HepG2 (cell line): ENCODE data around the gene KCNJ4. TPM values are rescaled to one million over a fixed set of nuclear protein-coding genes. Genes with fewer than 3 reads are reported as not detected.

ENCODE experiments used
- ATF7 ChIP-seq, 2 experiments: fragments of 450-650 bp in 1 of 2; sonication (generic) in 1 of 2; formaldehyde crosslinking in 1 of 2; IDR thresholded peaks; 2 replicates each; pipeline versions ENCODE4 v1.4.0 to v1.6.1; 2016 to 2020; ENCODE audit warnings: antibody characterized with exemption in 1 of 2, mild to moderate bottlenecking in 1 of 2, missing genetic modification reagents in 1 of 2
- CEBPB ChIP-seq: IDR thresholded peaks from 2 replicates; pipeline ENCODE4 v1.6.1; 2011; ENCODE audit warnings: low read depth, low read length, improper control_type of control experiment, borderline replicate concordance
- GATAD2A ChIP-seq: IDR thresholded peaks from 2 replicates; pipeline ENCODE4 v1.6.1; 2016
- LCORL ChIP-seq, 2 experiments: fragments of 450-650 bp in 1 of 2; sonication (generic) in 1 of 2; formaldehyde crosslinking in 1 of 2; IDR thresholded peaks; 2 replicates each; pipeline versions ENCODE4 v1.5.0 to v1.6.1; 2017 to 2020; ENCODE audit warnings: antibody characterized with exemption in 1 of 2, missing genetic modification reagents in 1 of 2
- MYPOP ChIP-seq: sonication (generic); formaldehyde crosslinking; IDR thresholded peaks from 2 replicates; pipeline ENCODE4 v1.8.1; 2023; ENCODE audit warnings: mild to moderate bottlenecking, moderate library complexity, missing genetic modification reagents
- NR0B2 ChIP-seq: sonication (generic); formaldehyde crosslinking; IDR thresholded peaks from 2 replicates; pipeline ENCODE4 v1.4.0; 2020; ENCODE audit warnings: mild to moderate bottlenecking, missing genetic modification reagents
- RAD51 ChIP-seq: fragments of 450-650 bp; IDR thresholded peaks from 2 replicates; pipeline ENCODE4 v1.6.1; 2016; ENCODE audit warnings: borderline replicate concordance
- SAP130 ChIP-seq: IDR thresholded peaks from 2 replicates; pipeline ENCODE4 v1.6.1; 2016; ENCODE audit warnings: low read depth
- SOX6 ChIP-seq, 2 experiments: fragments of 450-650 bp in 1 of 2; sonication (generic) in 1 of 2; formaldehyde crosslinking in 1 of 2; IDR thresholded peaks; 2 replicates each; pipeline versions ENCODE4 v1.4.0 to v1.6.1; 2017 to 2020; ENCODE audit warnings: antibody characterized with exemption in 1 of 2, mild to moderate bottlenecking in 1 of 2, missing genetic modification reagents in 1 of 2
- TARDBP ChIP-seq: sonication (generic); formaldehyde crosslinking; IDR thresholded peaks from 2 replicates; pipeline ENCODE4 v1.8.0; 2022; ENCODE audit warnings: mild to moderate bottlenecking, missing genetic modification reagents
- ZNF280D ChIP-seq: sonication (generic); formaldehyde crosslinking; IDR thresholded peaks from 2 replicates; pipeline ENCODE4 v1.5.1; 2020; ENCODE audit warnings: mild to moderate bottlenecking, missing genetic modification reagents
- ZNF574 ChIP-seq: sonication (generic); formaldehyde crosslinking; IDR thresholded peaks from 2 replicates; pipeline ENCODE4 v1.4.0; 2020; ENCODE audit warnings: missing genetic modification reagents
- ZNF609 ChIP-seq: sonication (generic); formaldehyde crosslinking; IDR thresholded peaks from 2 replicates; pipeline ENCODE4 v1.4.0; 2020; ENCODE audit warnings: mild to moderate bottlenecking, missing genetic modification reagents, borderline replicate concordance
- ZNF670 ChIP-seq: sonication (generic); formaldehyde crosslinking; IDR thresholded peaks from 2 replicates; pipeline ENCODE4 v1.8.0; 2022; ENCODE audit warnings: mild to moderate bottlenecking, missing genetic modification reagents, borderline replicate concordance
- polyA plus RNA-seq, 8 experiments: library from polyadenylated mRNA; depleted of rRNA in 3 of 8; stranded (reverse) in 7 of 8; unstranded in 1 of 8; fragments of >200 nt; fragmentation: Illumina TruSeq in 4 of 8; extraction: Trizol in 4 of 8; gene quantifications; 2 replicates each; pipeline versions ENCODE4 v1.2.1 to v1.2.3, GENCODE V29; 2011 to 2016; ENCODE audit warnings: low read depth in 4 of 8, missing spikeins in 1 of 8, mixed read lengths in 1 of 8; ENCODE audit not compliant: insufficient read depth in 1 of 8
- total RNA-seq, 5 experiments: library from RNA; depleted of rRNA; stranded (reverse); fragments of >200 nt; fragmentation: Illumina TruSeq; extraction: Trizol; gene quantifications; 2 replicates each; pipeline ENCODE4 v1.2.3, GENCODE V29; 2016; ENCODE audit warnings: low read depth in 1 of 5

Gene KCNJ4
- total and polyA plus RNA-seq, 2 of the 13 experiments (the other 11 are each of a cell fraction or from before 2014, with no cell fraction given): not detected

- TF ChIP-seq ZNF574 (CRISPR knock-in tag): peak; percentile 76
- 0 out of 2 replicates have a peak, but pooled peaks have one; percentile 4 for TF ChIP-seq ATF7 (IDR thresholded peaks at IDR 0.05)
- TF ChIP-seq ATF7 (CRISPR knock-in tag; IDR thresholded peaks at IDR 0.05): no peak
- TF ChIP-seq RAD51: no peak
- TF ChIP-seq SAP130 (CRISPR knock-in tag): peak; percentile 75
- no peak for TF ChIP-seq LCORL (IDR thresholded peaks at IDR 0.05)
- peak; percentile 34; the same call in 1 of the 2 replicates for TF ChIP-seq LCORL (CRISPR knock-in tag; IDR thresholded peaks at IDR 0.05)
- no peak for TF ChIP-seq ZNF670 (CRISPR knock-in tag)
- TF ChIP-seq CEBPB: no peak
- peak; percentile 58 for TF ChIP-seq GATAD2A (CRISPR knock-in tag)
- TF ChIP-seq NR0B2: no peak
- TF ChIP-seq SOX6 (IDR thresholded peaks at IDR 0.05): no peak
- peak; percentile 43; the same call in 1 of the 2 replicates for TF ChIP-seq SOX6 (CRISPR knock-in tag; IDR thresholded peaks at IDR 0.05)
- TF ChIP-seq TARDBP (CRISPR knock-in tag): peak; percentile 64
- TF ChIP-seq ZNF280D (CRISPR knock-in tag): 0 out of 2 replicates have a peak, but pooled peaks have one; percentile 8
- TF ChIP-seq MYPOP (CRISPR knock-in tag): peak; percentile 71
- 0 out of 2 replicates have a peak, but pooled peaks have one; percentile 20 for TF ChIP-seq ZNF609 (CRISPR knock-in tag)
These were observed 8.2 kb upstream of the KCNJ4 start (continued) for GRCh38 chr22:38462960-38463784.
